HG02763 (cell line): ENCODE results near the gene KIF4A.

ENCODE experiments used
- ATAC-seq: cut with Tn5 transposase; IDR thresholded peaks from one replicate; pipeline ENCODE4 v1.9.1; 2021; ENCODE audit warnings: mild to moderate bottlenecking, moderate library complexity; ENCODE audit not compliant: unreplicated experiment

The KIF4A gene

GRCh38 chrX:70434914-70435586 is 145.1 kb downstream of the KIF4A start:
- no peak for ATAC-seq

- no peak for ATAC-seq
Observed at GRCh38 chrX:70436343-70436742, 146.4 kb downstream of the KIF4A start.

GRCh38 chrX:70437011-70437410 is 147.1 kb downstream of the KIF4A start:
- no peak for ATAC-seq

- ATAC-seq: no peak
Observed at GRCh38 chrX:70437921-70438665, 148.2 kb downstream of the KIF4A start.

DNA sequence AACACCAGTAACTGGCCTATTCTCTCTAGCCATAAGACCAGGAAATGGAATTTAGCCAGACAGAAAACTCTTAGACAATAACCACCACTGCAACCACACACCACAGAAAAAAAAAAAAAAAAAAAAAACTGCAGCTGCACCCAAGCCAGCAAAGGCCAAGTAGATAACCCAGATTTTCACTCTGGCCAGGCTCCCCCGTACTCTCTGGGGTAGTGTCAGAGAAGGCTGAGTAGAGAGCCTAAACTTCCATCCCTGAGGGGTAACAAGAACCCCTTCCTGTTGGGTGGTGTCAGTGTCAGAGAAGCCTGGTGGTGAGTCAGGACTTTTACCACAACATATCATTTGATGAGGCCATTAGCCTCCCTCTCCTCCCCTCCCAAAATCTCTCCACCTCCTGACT is 149.1 kb downstream of the KIF4A start:
- no peak for ATAC-seq

DNA sequence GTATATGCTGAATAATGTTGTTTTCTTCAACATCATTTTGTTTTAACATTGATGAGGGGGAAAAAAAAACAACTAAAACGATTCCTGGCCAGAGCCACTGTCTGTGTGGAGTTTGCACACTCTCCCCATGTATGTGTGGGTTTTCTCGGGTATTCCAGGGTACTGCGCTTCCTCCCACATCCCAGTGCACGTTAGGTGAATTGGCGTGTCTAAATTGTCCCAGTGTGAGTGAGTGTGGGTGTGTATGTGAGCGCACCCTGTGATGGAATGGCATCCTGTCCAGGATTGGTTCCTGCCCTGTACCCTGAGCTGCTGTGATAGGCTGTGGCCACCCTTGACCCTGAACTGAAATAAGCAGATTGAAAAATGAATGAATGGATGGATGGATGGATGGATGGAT is 152.3 kb downstream of the KIF4A start:
- ATAC-seq: no peak

GRCh38 chrX:70444326-70444945 is 154.5 kb downstream of the KIF4A start, which contains the start of gene DLG3:
Gene DLG3 (plus strand): TSS chrX:70444835. CDS start chrX:70445202, 367 bp downstream.
- no peak for ATAC-seq

GRCh38 chrX:70444946-70445656 is 155.2 kb downstream of the KIF4A start:
- ATAC-seq: no peak

DNA sequence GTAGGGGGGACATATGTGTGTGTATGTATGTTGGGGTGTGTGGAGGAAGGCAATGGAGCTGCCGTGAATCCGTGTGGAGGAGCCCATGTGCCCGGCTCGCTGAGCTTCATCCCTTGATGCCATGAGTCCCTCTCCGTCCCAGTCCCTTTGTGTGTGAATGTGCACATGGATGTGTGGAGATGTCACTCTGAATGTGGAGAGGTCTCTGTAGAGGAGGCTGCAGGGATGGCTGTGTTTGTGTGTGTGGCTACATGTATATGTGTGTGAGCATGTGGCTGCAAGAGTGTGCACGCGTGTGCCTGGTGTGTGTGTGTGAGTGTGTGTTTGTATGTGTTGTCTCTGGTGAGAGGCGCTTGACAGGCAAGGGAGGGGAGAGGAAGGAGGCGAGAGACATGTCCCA is 156.0 kb downstream of the KIF4A start:
- no peak for ATAC-seq

DNA sequence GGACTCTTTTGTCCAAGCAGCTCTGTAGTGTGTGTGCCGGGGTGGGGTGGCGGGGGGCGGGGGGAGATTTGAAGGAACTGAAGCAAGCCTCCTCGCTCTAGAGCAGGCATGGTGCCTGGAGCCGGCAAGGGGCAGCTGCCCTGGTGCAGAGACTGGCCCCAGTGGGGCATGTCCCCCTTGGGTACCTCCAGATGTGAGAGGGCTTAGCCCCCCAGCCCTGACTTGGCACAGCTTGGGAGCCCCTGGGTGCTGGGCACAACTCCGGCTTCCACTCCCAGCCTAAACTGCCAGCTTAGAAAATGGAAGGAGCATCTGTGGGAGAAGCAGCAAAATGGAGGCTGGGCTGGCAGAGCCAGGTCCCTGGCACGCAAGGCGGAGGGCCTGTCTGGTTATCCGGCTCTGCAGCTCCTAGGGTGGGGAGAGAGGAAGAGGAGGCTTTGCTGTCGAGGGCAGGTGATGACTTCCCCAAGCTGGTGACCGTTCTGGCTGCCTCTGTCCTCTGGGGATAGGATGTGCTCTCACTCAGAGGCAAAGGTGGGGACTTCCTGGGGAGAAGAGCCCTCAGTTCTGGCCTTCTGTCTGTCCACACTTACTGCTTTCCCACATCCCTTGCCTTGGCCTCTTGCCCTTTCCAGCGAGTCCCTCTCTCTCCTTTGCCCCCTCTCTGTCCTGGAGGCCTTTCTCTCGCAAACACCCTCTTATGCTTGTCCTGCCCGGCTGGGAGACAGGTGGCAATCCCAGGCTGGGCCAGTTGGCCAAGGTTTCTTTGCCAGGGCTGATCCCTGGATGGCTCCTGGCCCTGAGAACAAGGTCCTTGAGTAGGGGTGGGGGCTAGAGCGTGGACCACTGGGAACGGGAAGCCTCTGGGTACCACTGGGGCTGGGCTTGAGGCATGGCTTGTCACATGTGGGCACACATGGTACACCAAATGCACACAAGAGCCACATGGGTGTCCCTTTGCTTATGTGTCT is 156.8 kb downstream of the KIF4A start:
- no peak for ATAC-seq

DNA sequence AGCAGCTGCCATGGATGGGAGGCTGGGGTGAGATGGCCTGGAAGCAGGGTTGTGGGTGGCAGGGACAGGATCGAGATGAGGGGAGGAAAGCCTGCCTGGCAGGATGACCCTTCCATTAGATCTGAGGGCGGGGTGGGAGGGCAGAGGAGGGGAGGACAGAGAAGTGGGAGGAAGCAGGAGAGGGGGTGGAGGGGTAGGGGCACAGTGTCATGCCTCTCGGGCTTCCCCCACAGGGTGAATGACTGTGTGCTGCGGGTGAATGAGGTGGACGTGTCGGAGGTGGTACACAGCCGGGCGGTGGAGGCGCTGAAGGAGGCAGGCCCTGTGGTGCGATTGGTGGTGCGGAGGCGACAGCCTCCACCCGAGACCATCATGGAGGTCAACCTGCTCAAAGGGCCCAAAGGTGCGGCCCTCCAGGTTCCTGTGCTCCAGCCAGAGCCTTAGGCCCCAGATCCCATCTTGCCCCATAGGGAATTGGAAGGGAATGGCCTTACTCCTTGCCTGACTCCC is 159.6 kb downstream of the KIF4A start:
- no peak for ATAC-seq

DNA sequence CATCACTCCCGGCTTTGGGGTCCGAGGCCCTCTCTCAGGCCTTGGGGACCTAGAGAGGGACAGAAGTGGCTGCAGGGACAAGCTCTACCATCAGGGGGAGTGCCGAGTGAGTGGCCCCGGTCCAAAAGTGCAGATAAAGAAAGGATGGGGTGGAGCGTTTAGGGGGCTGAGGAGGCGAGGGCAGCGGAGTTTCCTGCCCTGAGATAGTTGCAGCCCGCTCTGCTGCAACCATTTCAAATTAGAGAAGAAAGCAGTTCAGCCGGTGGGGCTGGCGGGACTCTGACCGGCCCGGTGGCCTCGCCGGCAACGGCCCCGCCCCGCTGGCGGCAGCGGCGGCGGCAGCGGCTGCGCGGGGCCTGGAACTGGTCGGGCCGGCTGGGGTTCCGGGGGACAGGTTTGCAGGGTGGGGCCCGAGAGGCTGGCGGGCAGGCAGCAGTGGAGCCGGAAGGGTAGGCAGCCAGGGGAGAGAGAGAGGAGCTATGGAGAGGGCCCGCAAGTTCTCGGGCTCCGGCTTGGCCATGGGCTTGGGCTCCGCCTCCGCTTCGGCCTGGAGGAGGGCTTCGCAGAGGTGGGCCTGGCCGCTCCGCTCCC is 162.3 kb downstream of the KIF4A start:
- peak; percentile 36 for ATAC-seq

GRCh38 chrX:70453024-70453618 is 163.2 kb downstream of the KIF4A start:
- ATAC-seq: no peak

DNA sequence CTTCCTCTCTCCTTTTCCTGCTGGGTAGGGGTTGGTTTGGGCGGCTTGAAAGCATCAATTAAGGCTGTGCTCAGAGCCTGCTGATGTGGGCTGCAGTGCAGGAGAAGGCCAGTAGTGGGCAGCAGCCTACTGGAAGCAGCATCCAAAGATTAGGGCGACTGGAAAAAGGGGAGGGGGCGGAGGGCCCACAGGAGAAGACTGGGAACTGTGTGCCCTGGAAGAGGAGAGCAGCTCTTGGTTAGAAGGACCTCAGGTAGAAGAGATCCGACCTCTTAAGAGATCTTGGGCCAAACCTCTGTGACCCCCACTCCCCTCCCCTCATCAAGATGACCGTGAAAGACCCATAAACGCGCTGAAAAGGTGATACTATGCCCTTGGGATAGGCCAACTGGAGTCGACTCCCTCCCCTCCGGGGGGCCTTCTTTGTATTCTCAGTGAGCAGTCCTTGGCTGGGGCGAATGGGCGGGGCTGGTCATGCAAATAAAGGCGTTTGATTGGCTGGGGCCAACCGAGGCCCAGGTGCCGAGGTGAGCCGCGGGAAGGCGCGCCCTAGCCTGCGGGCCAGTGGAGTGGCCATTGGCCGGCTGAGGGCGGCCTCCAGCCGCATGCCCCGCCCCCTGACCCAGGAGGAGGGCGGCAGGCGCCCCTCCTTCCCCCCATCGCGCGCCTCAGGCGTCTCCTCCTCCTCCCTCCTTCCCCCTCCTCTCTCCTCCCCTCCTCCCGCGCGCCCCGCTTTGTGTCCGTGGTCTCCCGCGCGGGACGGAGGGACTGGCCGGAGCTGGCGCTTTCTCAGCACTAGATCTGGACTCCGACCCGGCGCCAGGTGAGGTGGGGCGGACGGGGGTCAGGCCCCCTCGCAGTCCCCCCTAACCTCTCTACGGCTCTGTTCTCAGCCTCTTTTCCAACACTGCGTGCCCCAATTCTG is 164.8 kb downstream of the KIF4A start:
- ATAC-seq: peak; percentile 62

DNA sequence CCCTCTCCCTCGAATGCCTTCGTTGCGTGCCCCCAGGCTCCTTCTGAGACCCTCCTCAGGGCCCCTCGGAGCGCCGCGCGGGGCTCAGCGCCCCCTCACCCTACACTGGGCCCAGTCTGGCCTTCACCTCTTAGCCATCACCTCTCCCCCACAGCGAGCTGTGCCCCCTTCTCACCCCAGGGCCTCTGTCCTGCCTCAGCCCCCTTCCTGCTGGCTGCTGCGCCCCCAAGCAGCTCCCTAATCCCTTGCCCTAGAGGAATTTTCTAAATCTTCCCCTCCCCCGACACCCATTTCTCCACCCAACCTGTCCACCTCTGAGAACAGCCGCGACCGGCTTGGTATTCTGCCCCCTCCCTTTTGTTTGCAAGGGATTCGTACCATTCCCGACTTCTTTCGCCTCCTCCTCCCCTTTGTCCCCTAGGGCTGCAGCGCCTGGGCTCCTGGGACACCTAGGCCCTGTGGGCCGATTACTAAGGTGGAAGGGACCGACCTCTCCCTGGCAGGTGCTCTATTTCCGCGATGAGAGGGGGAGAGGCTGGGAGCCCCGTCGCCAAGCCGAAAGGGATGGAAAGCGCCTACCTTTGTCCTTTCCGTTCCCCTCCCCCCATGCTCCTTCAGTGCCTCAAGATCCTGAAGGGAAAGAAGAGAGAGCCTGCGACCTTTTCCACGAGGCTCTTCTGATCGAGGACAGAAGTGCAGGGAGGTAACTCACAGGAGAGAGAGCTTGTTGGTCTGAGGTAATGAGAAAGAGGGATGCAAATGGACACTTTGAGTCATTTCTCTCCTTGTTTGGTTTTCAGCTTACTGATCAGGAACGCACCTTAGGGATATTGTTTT is 165.7 kb downstream of the KIF4A start:
- no peak for ATAC-seq

- no peak for ATAC-seq
Observed at GRCh38 chrX:70456256-70456655, 166.4 kb downstream of the KIF4A start.

- ATAC-seq: no peak
Observed at GRCh38 chrX:70461026-70461425, 171.1 kb downstream of the KIF4A start.
